ENCODE data around the gene KANK3. TPM values are rescaled to one million over a fixed set of nuclear protein-coding genes. Genes with fewer than 3 reads are reported as not detected.

The KANK3 gene
- total and polyA plus RNA-seq, 10 of the 15 experiments (the other 5 are each of a cell fraction or from before 2014, with no cell fraction given) = 0.03 to 0.93 (median 0.22) TPM; not detected in 1

DNA sequence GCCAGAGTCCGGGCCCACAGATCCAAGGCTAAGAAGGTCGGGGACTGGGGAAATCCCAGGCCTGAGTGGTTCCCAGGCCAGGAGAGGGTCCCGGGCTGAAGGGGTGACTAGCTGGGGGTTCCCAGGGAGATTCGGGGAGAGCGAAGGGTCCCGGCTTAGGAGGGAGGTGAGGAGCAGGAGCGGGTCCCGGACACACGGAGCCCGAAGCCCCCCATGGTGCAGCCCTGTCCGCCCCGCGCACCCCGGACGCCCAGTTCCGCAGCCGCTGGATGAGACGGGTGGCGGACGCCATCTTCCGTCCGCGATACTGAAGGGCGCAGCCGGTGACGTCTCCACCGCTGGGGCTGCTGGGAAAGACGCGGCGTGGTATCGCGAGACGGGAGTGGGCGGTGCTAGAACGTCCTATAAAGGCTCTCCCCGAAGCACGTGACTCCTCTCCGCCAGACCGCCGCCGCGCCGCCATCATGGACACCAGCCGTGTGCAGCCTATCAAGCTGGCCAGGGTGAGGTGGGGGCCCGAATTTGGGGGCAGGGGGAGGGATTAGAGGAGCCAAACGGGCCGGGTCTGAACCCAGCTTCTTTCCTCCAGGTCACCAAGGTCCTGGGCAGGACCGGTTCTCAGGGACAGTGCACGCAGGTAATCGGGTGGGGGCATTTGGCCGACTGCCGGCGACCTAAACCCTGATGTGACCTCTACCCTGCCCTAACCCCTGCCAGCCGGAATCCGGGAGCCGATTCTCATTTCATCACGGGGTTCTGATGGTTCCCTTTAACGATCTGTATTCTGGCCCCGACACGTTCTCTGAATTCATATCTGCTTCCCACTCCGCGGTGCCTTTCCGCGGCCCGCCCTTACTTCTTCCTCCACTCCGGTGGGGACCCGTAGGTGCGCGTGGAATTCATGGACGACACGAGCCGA, 21.7 kb downstream of the KANK3 start, which contains the start of the genes NDUFA7 and RPS28 (continued):
- TF ChIP-seq ELK1 (IDR thresholded peaks at IDR 0.05; ENCODE audit: low read depth, low read length) = no peak
- TF ChIP-seq HCFC1 (IDR thresholded peaks at IDR 0.05; ENCODE audit: low read length) = peak; percentile 81
- TF ChIP-seq, protein P1, sequence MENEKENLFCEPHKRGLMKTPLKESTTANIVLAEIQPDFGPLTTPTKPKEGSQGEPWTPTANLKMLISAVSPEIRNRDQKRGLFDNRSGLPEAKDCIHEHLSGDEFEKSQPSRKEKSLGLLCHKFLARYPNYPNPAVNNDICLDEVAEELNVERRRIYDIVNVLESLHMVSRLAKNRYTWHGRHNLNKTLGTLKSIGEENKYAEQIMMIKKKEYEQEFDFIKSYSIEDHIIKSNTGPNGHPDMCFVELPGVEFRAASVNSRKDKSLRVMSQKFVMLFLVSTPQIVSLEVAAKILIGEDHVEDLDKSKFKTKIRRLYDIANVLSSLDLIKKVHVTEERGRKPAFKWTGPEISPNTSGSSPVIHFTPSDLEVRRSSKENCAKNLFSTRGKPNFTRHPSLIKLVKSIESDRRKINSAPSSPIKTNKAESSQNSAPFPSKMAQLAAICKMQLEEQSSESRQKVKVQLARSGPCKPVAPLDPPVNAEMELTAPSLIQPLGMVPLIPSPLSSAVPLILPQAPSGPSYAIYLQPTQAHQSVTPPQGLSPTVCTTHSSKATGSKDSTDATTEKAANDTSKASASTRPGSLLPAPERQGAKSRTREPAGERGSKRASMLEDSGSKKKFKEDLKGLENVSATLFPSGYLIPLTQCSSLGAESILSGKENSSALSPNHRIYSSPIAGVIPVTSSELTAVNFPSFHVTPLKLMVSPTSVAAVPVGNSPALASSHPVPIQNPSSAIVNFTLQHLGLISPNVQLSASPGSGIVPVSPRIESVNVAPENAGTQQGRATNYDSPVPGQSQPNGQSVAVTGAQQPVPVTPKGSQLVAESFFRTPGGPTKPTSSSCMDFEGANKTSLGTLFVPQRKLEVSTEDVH (IDR thresholded peaks at IDR 0.05; ENCODE audit: low read depth, partially characterized antibody) = no peak
- peak; percentile 65; the same call in 1 of the 2 replicates for TF ChIP-seq LARP7 (IDR thresholded peaks at IDR 0.05)
- TF ChIP-seq TARDBP (IDR thresholded peaks at IDR 0.05; ENCODE audit: borderline replicate concordance) = peak; percentile 72; the same call in 1 of the 2 replicates
- no peak for TF ChIP-seq FOXM1 (IDR thresholded peaks at IDR 0.05; ENCODE audit: low read depth, low read length)
- TF ChIP-seq MTA3 (IDR thresholded peaks at IDR 0.05; ENCODE audit: borderline replicate concordance, low read length) = no peak
- TF ChIP-seq ZNF207 (IDR thresholded peaks at IDR 0.05; ENCODE audit: borderline replicate concordance) = peak; percentile 88; the same call in 1 of the 2 replicates
- TF ChIP-seq RB1 (IDR thresholded peaks at IDR 0.05; ENCODE audit: borderline replicate concordance) = peak; percentile 59; the same call in 1 of the 2 replicates
- TF ChIP-seq ZNF217 (IDR thresholded peaks at IDR 0.05) = no peak
- peak in 1 of 2 experiments; percentile 7; a peak in 2 of 4 replicates for TF ChIP-seq IKZF2 (IDR thresholded peaks at IDR 0.05)
- no peak for TF ChIP-seq ETV6 (conservative IDR thresholded peaks at IDR 0.05 in 1 of 2, IDR thresholded peaks at IDR 0.05 in 1 of 2; ENCODE audit: borderline replicate concordance in 1 of 2, low read depth in 1 of 2)

Measured in GM12878 (cell line).